GM18519 (cell line): ENCODE measurements around the gene TMED9.

Source experiments
- ATAC-seq: cut with Tn5 transposase; IDR thresholded peaks from one replicate; pipeline ENCODE4 v1.9.1; 2021; ENCODE audit warnings: mild to moderate bottlenecking, moderate library complexity; ENCODE audit not compliant: unreplicated experiment, low FRiP score

Gene TMED9

DNA sequence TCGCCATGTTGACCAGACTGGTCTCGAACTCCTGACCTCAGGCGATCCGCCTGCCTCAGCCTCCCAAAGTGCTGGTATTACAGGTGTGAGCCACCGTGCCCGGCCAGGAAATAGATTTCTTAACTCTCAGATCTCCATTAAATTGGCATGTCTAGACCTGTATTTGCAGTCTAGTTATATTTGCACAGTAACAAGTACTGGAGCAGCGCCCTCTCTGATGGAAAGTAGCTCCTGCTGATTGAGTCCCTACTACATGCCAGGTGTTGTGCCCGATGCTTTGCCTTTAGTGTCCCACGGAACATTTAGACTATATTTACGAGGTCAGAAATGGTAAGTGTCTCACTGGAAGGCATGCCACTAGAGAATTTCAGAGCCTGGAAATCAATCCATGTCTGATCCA is 15.8 kb upstream of the TMED9 start:
- no peak for ATAC-seq

DNA sequence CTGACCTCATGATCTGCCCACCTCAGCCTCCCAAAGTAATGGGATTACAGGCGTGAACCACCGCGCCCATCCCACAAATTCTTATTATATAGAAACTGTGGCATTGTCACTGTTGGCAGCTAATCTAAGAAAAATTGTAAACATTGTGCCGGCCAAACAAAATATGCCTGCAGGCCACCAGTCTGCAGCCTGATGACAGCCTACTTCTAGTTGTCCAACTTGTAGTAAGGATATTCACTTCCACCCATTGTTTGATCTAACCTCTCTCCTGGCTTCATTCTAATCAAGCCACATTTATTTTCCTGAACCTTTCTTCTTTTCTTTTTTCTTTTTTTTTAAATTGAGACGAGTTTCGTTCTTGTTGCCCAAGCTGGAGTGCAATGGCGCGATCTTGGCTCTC is 13.7 kb upstream of the TMED9 start:
- ATAC-seq, result no peak

DNA sequence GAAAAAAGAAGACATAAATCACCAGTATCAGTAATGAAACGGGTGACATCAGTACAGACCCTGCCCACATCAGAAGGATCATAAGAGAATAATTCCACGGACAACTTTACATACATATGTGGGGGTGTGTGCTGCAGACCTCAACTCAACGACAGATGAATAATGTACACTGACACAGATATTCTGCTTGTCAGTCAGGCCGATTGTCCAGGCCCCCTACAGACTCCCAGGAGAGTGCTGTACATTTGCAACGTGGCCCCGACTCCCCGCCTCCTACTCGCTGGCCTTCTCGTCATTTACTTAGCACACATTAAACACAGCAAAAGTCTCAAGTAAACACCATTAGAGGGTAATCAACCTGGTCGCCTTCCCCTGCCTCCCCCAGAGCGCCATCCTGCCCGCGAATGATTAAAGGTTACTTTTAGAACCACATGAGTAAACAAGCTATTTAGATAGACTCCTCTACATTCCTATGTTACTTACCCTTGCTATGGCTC is 3.5 kb upstream of the TMED9 start:
- ATAC-seq, result no peak

DNA sequence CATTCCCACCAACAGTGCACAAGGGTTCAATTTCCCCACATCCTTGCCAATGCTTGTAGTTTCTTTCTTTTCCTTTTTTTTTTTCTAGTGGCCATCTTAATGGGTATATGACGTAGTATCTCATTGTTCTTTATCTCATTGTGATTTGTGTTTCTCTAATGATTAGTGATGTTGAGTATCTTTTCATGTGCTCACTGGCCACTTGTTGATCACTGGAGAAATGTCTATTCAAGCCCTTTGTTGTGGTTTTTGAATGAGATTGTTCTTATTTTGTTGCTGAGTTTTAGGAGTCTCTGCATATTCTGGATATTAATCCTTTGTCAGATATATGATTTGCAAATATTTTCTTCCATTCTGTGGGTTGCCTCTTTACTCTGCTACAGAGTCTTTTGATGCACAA is 1.6 kb upstream of the TMED9 start:
- ATAC-seq, result no peak

DNA sequence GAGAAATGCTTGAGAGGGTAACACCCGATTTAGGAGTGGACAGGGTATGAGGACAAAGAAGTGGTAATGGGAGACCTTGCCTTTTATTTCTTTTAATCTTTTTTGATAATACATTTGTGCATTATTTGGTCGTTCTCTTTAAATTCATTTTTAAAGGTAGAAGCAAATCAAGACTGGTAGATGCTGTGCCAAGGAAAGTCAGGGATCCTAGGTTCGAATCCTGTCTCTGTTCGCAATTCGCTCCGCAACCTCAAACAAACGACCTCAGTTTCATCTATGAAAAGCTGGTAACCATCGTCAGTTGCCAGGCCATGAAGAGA is 353 bp upstream of the TMED9 start:
- ATAC-seq, result no peak

DNA sequence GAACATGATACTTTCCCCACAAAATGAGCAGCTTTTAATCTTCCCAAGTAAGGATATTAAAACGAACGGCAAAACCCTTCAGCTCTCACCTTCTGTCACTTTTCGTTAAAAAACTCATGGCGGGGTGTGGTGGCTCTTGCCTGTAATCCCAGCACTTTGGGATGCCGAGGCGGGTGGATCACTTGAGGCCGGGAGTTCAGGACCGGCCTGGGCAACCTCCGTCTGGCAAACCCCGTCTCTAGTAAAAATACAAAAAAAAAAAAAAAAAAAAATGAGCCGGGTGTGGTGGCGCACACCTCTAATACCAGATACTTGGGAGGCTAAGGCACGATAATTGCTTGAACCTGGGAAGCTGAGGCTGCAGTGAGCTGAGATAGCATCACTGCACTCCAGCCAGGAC is 902 bp downstream of the TMED9 start:
- no peak for ATAC-seq

DNA sequence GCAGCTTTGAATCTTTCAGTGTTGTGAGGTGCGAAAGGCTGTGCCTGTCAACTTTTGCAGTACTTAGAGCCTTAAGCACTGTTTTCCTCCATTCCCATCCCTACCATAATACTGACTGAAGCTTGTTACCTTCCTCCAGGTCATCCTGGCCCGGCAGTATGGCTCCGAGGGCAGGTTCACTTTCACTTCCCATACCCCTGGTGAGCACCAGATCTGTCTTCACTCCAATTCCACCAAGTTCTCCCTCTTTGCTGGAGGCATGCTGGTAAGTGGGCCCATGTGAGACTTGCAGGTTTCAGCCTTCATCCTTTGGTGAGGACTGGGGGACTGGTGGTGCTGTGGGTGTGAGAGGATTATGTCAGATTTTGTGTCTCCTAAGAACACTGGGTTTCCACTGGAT is 1.5 kb downstream of the TMED9 start:
- no peak for ATAC-seq

DNA sequence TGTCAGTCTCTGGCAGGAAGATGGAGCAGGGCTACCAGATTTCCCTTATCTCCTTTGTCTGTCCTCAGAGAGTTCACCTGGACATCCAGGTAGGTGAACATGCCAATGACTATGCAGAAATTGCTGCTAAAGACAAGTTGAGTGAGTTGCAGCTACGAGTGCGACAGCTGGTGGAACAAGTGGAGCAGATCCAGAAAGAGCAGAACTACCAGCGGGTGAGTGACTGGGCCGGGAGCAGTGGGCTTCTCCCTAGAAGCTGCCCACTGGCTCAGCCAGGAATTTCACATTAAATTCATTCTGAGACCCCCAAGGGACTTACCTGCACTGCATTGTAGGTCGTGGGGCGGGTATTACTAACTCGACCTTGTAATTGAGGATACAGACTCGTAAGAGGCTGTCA is 2.1 kb downstream of the TMED9 start:
- ATAC-seq, result no peak

DNA sequence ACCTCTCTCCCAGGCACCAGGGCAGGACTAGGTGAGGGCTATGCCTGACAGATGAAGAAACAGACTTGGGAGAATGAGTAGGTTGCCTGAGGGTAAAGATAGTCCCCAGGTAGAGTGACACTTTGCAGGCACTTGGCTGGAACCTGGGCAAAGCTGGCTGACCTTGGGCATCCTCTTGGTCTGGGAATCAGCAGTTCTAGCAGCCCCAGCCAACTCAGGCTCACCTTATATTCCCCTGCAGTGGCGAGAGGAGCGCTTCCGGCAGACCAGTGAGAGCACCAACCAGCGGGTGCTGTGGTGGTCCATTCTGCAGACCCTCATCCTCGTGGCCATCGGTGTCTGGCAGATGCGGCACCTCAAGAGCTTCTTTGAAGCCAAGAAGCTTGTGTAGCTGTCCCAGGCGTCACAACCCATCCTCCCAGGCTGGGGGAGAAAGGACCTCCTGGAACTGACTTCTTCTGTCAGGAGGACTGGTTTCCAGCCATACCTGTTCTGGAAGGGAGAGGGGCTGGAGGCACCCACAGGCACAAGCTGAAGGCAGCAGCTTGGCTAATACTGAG is 3.1 kb downstream of the TMED9 start:
- ATAC-seq, result no peak

DNA sequence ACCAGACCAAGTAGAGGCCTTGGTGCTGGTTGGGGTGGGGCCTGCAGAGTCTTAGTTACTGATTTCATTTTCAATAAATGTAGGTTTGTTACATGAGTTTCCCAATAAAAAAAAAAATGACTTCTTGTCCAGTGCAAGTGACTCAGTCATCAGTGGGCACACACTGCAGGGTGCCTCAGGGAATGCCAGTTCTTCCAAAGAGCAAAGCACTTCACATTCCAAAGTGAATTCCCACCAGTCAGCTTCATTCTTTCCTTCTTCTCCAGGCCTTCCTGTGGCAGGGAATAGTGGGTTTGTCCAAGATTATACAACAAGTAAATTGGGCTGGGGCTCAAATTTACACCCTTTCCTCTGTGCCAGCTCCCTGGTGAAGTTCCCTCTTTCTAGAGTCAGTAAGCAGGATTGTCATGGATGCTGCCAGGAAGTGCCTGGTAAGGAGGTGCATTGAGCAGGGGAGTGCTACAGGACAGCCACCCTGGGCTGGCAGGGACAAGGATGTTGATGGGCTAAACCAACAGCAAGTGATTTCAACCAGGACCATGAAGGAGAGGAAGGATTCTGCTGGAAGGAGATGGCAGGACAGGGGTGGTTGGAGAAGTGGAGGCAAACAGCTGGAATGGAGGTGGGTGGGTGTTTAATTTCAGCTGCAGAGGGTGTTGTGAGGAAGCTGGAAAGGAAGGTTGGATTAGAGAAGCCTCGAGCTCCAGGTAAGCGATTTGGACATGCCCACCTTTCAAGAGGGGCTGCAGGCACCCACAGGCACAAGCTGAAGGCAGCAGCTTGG is 4.2 kb downstream of the TMED9 start:
- no peak for ATAC-seq

DNA sequence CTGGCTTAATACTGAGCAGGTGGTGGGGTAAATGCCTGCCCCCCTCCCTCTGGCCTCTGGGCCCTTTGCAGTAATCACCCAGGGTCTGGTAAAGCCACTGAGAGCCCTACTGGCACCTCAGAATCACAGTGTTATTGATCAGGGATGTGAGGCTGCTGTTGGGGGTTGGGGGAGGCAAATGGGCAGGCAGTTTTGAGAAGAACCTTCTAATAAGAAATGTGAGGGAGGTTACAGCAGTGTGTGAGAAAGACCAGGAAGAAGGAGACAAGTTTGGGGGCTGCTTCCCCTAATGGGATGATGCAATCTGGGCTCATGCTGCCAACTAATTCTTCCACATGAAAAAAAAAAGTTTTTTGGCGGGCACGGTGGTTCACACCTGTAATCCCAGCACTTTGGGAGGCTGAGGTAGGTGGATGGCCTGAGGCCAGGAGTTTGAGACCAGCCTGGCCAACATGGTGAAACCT is 4.8 kb downstream of the TMED9 start:
- ATAC-seq, result no peak

DNA sequence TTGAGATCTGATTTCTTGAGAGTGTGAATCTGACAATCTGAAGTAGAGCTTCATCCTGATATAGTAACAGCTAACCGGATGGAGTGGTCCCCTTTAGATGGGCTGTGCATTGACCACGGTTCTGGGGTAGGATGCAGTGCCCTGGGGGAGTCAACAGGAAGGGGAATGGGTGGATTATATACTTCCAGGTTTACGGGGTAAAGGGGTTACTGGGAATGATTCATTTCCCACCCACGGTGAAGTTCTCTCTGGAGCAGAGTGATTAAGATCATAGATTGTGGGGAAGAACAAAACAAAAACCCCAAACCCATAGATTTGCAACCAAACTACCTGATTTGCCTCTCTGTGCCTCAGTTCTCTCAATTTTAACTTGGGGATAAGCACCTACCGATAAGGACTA is 6.5 kb downstream of the TMED9 start:
- no peak for ATAC-seq

DNA sequence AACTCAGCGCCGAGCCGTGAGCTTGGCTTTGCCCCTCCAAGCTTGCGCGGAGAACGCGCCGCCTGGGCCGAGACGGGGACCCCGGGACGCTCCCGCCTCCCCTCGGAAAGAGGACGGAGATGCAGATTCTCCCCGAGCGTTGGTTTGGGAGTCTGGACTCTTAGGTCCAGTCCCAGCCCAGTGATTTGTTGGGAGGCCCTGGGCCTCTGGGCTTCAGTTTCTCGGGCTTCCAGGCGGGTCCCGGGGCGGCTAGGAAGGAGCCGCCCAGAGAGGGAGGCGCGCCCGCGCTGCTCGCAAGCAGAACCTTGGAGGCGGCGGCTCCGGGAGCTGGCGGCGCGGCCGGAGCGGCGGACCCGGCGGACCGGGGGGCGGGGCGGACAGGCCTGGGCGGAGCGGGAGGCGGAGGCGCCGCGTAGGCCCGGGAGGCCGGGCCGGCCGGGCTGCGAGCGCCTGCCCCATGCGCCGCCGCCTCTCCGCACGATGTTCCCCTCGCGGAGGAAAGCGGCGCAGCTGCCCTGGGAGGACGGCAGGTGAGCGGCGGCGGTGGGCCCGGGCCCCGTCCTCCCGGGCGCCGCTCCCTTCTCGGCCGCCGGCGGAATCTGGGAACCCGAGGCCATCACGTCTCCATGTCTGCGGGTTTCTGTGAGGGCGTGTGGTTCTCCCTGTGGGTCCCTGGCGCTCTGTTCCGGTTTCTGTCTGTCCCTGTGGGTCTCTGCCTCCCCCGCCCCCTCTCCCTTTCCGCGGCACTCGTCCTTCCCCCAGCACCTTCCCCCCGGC is 7.9 kb downstream of the TMED9 start, which contains the start of gene B4GALT7:
Gene B4GALT7, plus strand, starts transcription at position 402 of the 777 bp plus-strand sequence. Its CDS starts 79 bp downstream, at position 481.
- ATAC-seq, result peak; percentile 81

DNA sequence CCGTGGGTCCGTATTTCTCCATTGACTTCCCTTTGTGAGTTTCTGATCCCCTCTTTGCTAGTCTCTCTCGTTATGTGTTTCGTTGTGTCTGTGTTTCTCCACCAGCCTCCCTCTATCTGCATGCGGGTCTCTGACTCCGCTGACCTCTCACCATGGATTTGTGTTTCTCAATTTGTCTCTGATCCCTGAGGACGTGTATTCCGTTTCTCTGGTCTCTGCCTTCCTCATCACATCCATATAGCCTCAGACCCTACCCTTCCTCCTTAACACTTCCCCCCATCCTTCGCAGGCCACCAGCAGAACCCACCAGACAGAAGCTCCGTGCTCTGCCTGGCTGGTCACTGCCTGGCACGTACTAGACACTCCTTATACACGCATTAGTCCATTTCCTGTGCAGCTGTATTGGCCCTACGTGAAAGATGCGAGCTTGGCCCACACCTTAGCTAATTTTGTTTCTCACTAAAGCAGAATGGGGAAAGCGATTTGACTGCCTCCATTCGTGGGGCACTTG is 8.6 kb downstream of the TMED9 start:
- no peak for ATAC-seq

DNA sequence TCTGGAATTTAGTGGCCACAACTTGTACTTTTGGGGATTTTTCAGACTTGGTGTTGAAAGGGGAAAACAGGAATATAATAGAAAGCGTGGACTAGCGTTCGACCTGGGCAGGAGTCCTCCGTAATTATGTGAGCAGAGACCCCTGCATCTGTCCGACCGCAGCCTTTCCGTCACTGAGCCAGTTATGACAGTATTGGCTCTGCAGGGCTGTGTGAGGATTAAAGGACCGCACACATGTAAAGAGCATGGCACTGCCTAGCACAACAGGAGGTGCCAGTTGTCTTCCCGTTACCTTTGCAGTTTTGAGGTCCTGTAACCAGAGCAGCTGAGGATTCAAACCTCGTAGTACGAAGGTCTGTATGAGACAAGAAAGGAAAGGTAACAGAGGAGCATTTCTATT is 9.1 kb downstream of the TMED9 start:
- ATAC-seq, result no peak

DNA sequence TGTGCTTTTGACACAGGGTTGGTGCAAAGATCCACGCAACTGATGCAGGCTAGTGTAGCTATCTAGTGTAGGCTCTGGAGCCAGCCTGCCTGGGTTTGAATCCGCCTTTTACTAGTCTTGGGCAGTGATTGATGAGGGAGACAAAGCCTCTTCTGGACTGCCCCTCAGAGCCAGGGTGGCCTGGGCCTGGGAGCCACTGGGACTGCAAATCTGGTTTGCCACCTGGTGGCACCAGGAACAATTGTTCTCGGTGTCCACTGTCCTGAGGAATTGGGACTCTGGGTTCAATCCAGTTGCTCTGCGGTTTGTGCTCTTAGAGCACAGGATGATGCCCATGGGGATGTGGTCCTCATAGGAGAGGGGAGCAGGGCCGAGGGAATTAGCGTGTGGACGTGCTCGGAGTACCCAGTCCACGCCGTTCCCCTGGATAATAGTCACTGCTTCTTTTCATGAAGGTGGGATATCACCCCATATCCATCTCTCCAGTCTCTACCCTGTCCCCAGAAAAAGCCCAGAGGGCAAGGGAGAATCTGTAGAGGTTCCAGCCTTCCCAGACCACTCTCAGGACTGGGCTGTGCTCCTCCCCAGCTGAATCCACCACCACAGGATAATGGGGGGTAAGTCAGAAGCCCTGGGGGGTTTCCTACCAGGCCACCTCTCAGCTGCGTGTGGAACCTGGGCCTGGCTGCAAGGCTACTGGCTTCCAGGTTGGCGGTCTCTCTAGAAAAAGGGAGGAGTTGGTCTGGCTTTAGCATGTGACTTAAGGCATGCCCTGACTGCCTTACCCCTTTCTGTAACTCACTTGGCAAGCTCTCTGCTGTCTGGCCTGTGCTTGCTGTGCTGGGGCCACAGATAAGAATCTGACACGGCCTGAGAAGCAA is 9.8 kb downstream of the TMED9 start:
- no peak for ATAC-seq

DNA sequence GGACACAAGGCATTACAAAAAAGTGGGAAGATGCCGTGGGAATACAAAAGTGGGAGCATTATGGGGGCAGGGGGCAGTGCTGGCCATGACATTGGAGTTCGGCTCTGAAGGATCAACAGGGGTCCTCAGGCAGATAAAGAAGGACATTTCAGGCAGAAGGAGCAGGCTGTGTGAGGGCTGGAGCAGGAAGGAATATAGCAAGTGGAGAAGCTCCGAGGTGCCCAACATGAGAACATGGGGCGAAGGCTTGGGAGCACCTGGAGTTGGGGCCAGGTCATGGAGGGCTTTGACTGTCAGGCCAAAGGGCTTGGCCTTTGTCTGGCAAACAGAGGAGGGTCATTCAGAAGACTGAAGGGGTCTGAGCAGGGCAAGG is 10.4 kb downstream of the TMED9 start:
- ATAC-seq, result no peak

DNA sequence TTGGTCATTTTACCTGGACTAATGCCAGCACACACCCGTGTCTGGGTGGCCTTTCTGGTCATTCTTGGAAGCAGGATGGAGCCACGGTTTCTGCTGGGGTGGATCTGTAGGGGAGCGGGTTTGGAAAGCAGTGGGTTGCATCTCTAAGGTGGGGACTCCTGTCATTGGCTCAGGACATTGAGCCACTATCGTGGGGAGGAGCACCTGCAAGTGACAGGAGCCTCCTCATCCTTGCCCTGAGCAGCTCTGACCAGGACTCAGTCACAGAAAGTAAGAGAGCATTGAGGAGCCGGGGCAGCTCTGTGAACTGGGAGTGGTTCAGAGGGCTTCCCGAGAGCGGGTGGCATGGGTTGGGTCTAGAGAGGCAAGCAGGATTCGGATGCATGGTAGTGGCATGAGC is 11.6 kb downstream of the TMED9 start:
- ATAC-seq, result no peak

DNA sequence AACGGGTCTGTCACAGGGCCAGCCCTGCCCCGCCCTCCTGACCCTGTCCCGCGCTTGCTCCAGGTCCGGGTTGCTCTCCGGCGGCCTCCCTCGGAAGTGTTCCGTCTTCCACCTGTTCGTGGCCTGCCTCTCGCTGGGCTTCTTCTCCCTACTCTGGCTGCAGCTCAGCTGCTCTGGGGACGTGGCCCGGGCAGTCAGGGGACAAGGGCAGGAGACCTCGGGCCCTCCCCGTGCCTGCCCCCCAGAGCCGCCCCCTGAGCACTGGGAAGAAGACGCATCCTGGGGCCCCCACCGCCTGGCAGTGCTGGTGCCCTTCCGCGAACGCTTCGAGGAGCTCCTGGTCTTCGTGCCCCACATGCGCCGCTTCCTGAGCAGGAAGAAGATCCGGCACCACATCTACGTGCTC is 12.1 kb downstream of the TMED9 start:
- ATAC-seq, result no peak

DNA sequence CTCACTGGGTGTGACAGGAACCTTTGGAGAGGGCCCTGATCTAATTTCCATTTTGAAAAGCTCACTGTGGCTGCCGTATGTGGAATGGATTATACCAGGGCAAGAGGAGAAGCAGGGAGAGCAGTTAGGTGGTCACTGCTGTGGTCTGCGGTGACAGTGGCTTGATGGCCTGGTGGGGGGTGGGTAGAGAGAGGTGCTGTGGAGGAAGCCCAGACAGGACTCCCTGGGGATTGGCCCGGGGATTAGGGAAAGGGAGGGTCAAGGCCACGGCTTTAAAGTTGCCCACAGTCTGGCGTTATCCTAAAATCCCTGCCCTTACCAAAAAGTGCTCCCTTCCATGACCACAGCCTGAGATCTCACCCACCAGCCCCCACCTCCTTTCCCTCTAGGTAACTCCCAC is 12.7 kb downstream of the TMED9 start:
- ATAC-seq, result no peak
